Regular cardiac myocyte (primary cell): ENCODE data around the gene RNF112. TPM values are rescaled to one million over a fixed set of nuclear protein-coding genes. Genes with fewer than 3 reads are reported as not detected.

ENCODE experiments used
- total RNA-seq: library from RNA; depleted of rRNA; stranded (reverse); fragments of >200 nt; gene quantifications from 2 replicates; pipeline ENCODE4 v1.2.3, GENCODE V29; 2014

Gene RNF112
- total RNA-seq, result 0.58 and 0.85 TPM in 2 replicates

GRCh38 chr17:19410875-19411620 lies at the start of gene RNF112:
Gene RNF112 (plus strand): TSS chr17:19411232. CDS start chr17:19411409, 177 bp downstream.

GRCh38 chr17:19362277-19363113 lies 48.5 kb upstream of the RNF112 start, which contains the start of gene B9D1:
Gene B9D1 (minus strand): TSS chr17:19362723. CDS start chr17:19362569, 154 bp downstream.

GRCh38 chr17:19378416-19379360 lies 32.3 kb upstream of the RNF112 start, which contains the start of gene MAPK7:
Gene MAPK7 (plus strand): TSS chr17:19378498. CDS start chr17:19378901, 403 bp downstream.

GRCh38 chr17:19386974-19387920 lies 23.8 kb upstream of the RNF112 start, which contains the start of gene MFAP4:
Gene MFAP4 (minus strand): TSS chr17:19387190. CDS start chr17:19387155, 35 bp downstream.

Other genes with a start within 250 kb of the RNF112 start
- gene EPN2, start 173.9 kb upstream of the RNF112 start, total RNA-seq, result 23.7 and 33.7 TPM in 2 replicates
- 28.0 and 31.9 TPM in 2 replicates for gene B9D1, start 48.5 kb upstream of the RNF112 start, total RNA-seq
- 11.3 and 14.1 TPM in 2 replicates for gene MAPK7, start 32.7 kb upstream of the RNF112 start, total RNA-seq
- 0.38 and 2.8 TPM in 2 replicates for gene MFAP4, start 24.0 kb upstream of the RNF112 start, total RNA-seq
- gene SLC47A1, start 122.6 kb downstream of the RNF112 start, total RNA-seq, result 0.19 and 0.85 TPM in 2 replicates
- gene ALDH3A2, start 237.5 kb downstream of the RNF112 start, total RNA-seq, result 37.5 and 52.0 TPM in 2 replicates